Adrenal gland (tissue), 5 donors: ENCODE measurements around the gene TRAF3IP3.

Source experiments
- POLR2A ChIP-seq, 2 donors: fragments of 450-650 bp; IDR thresholded peaks; one replicate each; pipeline ENCODE4 v1.6.1; 2017; ENCODE audit warnings: antibody characterized with exemption in 2 of 2, mild to moderate bottlenecking in 2 of 2, moderate library complexity in 1 of 2
- TF ChIP-seq, protein P1 (sequence below), 6 experiments: fragments of 450-650 bp in 4 of 6; fragments of 200-600 bp in 2 of 6; sonication (generic) in 1 of 6; IDR thresholded peaks; 1 replicate in 5 of 6; 2 replicates in 1 of 6; pipeline versions ENCODE4 v1.5.1 to v1.8.0; 2016 to 2021; ENCODE audit warnings: antibody characterized with exemption in 6 of 6, mild to moderate bottlenecking in 2 of 6, moderate library complexity in 1 of 6
- donor health status: DM: no; HTN: no; CAD: no.

DNA sequence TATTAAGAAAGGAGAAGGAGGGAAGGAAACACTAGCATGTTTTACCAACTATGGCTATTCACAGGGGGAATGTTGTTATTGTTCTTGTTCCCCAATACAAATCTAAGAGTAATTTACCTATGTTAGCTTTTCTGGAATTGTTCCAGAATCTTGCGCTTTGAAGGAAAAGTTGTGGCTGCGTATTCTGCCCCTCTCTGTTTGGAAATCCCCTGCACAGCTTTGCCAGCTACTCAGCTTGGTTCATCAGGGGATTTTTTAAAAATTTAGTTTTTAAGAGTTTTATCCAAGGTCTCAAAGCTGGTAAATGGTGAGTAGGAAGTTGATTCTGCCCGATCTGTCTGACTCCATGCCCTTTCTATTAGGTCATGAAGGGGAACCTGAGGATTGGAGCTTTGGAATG lies 59.6 kb downstream of the TRAF3IP3 start:
- TF ChIP-seq POLR2A (IDR thresholded peaks at IDR 0.05): no peak
- TF ChIP-seq, protein P1, sequence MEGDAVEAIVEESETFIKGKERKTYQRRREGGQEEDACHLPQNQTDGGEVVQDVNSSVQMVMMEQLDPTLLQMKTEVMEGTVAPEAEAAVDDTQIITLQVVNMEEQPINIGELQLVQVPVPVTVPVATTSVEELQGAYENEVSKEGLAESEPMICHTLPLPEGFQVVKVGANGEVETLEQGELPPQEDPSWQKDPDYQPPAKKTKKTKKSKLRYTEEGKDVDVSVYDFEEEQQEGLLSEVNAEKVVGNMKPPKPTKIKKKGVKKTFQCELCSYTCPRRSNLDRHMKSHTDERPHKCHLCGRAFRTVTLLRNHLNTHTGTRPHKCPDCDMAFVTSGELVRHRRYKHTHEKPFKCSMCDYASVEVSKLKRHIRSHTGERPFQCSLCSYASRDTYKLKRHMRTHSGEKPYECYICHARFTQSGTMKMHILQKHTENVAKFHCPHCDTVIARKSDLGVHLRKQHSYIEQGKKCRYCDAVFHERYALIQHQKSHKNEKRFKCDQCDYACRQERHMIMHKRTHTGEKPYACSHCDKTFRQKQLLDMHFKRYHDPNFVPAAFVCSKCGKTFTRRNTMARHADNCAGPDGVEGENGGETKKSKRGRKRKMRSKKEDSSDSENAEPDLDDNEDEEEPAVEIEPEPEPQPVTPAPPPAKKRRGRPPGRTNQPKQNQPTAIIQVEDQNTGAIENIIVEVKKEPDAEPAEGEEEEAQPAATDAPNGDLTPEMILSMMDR (IDR thresholded peaks at IDR 0.05): no peak
